ENCODE results near the gene DDX23. TPM values are rescaled to one million over a fixed set of nuclear protein-coding genes. Genes with fewer than 3 reads are reported as not detected.

The DDX23 gene
- total RNA-seq, 1 experiment from 2014 or later = 130 TPM

DNA sequence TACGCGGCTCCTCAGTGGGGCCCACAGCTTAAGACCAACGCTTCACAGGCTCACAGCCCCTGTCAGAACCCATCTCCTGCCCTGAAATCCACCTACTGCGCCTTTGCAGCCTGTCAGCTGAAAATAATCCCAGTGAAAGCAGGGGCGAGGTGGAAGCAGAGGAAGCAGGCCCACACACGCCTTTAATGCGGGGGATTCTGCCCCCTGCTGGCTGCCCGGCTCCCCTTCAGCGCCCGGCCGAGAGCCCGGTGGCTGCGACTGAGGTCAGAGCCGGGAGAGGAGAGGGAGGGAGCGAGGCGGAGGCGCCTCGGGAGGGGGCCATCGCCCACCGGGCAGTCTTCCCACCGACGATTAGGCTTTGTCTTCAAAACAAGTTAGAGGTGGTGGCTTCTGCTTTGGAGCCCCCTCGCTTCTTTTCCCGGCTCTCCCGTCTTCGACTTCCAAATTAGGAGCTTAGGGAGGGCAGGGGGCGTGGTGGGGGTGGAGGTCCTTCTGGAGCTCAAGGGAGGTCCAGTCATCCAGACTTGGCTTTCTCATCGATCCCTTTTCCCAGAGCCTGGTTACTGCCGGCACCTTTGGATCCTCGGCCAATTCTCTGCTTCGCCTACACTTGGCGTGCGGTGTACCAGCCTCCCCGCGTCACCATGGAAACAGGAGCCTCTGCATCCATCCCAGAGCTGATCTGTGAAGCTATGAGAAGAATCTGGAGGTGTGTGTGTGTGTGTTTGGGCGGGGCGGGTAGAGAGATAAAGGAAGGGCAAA lies 38.9 kb upstream of the DDX23 start:
- no peaks in the 10 kb centered on the region for H3K4me1 ChIP-seq (ENCODE audit: control insufficient read depth, insufficient read depth, low read length)
- DNase-seq (ENCODE audit: low read depth, low spot score) (peak; percentile 35), ATAC-seq (peak; percentile 99)
- ChIA-PET POLR2A (interaction anchor here (0.7 kb wide), 1 partner anchor 47 kb away, joined by 4 read pairs; no protein-coding TSS in a partner anchor), CTCF (interaction anchor here (0.5 to 3.6 kb wide), 10 partner anchors 9 to 93 kb away, joined by 3 to 55 read pairs (median 4); partner anchors contain the start of genes DDX23 and RND1)
- BruUV-seq (replicated peaks) = no TSS peak
- H3K4me3 ChIP-seq (ENCODE audit: low read depth in 2 of 2, low read length in 2 of 2) = peak overlapping the region; percentile 18 to 26; a peak in 2 of 4 replicates
- no peak for TF ChIP-seq TCF7L2 (IDR thresholded peaks at IDR 0.05; ENCODE audit: low read depth, low read length)
- TF ChIP-seq, protein P1, sequence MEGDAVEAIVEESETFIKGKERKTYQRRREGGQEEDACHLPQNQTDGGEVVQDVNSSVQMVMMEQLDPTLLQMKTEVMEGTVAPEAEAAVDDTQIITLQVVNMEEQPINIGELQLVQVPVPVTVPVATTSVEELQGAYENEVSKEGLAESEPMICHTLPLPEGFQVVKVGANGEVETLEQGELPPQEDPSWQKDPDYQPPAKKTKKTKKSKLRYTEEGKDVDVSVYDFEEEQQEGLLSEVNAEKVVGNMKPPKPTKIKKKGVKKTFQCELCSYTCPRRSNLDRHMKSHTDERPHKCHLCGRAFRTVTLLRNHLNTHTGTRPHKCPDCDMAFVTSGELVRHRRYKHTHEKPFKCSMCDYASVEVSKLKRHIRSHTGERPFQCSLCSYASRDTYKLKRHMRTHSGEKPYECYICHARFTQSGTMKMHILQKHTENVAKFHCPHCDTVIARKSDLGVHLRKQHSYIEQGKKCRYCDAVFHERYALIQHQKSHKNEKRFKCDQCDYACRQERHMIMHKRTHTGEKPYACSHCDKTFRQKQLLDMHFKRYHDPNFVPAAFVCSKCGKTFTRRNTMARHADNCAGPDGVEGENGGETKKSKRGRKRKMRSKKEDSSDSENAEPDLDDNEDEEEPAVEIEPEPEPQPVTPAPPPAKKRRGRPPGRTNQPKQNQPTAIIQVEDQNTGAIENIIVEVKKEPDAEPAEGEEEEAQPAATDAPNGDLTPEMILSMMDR (IDR thresholded peaks at IDR 0.05) = peak; percentile 97
- no peak overlapping the region for H3K27ac ChIP-seq (ENCODE audit: low read length)
- intact Hi-C loops (cut with micrococcal nuclease; ENCODE audit: unreplicated experiment) = loop anchor here (1.0 kb wide), 1 partner anchor 38 kb away; no protein-coding TSS in a partner anchor
- H3K36me3 ChIP-seq (ENCODE audit: control insufficient read depth, insufficient read depth, low read length) = no peaks in the 10 kb centered on the region
- peaks cover 4% of the 10 kb centered on the region for H3K27me3 ChIP-seq (ENCODE audit: control insufficient read depth, insufficient read depth, low read length)
- in situ Hi-C loops (cut with HindIII; ENCODE audit: low pct_unique_long_range_greater_than_20kb, low sequenced_read_pairs) = no loop called here
- H3K9me3 ChIP-seq (ENCODE audit: control insufficient read depth, insufficient read depth, low read depth, low read length) = no peaks in the 10 kb centered on the region

GRCh38 chr12:48889679-48890078 lies 37.7 kb upstream of the DDX23 start:
- ATAC-seq (no peak), DNase-seq (ENCODE audit: low read depth, low spot score) (no peak)
- CTCF ChIA-PET = interaction anchor here (0.7 to 3.6 kb wide), 5 partner anchors 8 to 98 kb away, joined by 3 to 55 read pairs (median 5); partner anchors contain the start of genes DDX23 and RND1
- peaks cover 4% of the 10 kb centered on the region for H3K27me3 ChIP-seq (ENCODE audit: control insufficient read depth, insufficient read depth, low read length)
- no peaks in the 10 kb centered on the region for H3K4me1 ChIP-seq (ENCODE audit: control insufficient read depth, insufficient read depth, low read length)
- intact Hi-C loops (cut with micrococcal nuclease; ENCODE audit: unreplicated experiment) (no loop called here), in situ Hi-C loops (cut with HindIII; ENCODE audit: low pct_unique_long_range_greater_than_20kb, low sequenced_read_pairs) (no loop called here)
- H3K4me3 ChIP-seq (ENCODE audit: low read depth in 2 of 2, low read length in 2 of 2) = no peak overlapping the region
- POLR2A ChIA-PET = interaction anchor here (0.6 kb wide), 1 partner anchor 40 kb away, joined by 6 read pairs; no protein-coding TSS in a partner anchor
- H3K36me3 ChIP-seq (ENCODE audit: control insufficient read depth, insufficient read depth, low read length) = no peaks in the 10 kb centered on the region
- TF ChIP-seq POLR2AphosphoS5 (IDR thresholded peaks at IDR 0.05; ENCODE audit: low read depth, low read length) = no peak
- no peak for TF ChIP-seq TCF7L2 (IDR thresholded peaks at IDR 0.05; ENCODE audit: low read depth, low read length)
- TF ChIP-seq, protein P1 (IDR thresholded peaks at IDR 0.05) = no peak
- TF ChIP-seq, protein P2, sequence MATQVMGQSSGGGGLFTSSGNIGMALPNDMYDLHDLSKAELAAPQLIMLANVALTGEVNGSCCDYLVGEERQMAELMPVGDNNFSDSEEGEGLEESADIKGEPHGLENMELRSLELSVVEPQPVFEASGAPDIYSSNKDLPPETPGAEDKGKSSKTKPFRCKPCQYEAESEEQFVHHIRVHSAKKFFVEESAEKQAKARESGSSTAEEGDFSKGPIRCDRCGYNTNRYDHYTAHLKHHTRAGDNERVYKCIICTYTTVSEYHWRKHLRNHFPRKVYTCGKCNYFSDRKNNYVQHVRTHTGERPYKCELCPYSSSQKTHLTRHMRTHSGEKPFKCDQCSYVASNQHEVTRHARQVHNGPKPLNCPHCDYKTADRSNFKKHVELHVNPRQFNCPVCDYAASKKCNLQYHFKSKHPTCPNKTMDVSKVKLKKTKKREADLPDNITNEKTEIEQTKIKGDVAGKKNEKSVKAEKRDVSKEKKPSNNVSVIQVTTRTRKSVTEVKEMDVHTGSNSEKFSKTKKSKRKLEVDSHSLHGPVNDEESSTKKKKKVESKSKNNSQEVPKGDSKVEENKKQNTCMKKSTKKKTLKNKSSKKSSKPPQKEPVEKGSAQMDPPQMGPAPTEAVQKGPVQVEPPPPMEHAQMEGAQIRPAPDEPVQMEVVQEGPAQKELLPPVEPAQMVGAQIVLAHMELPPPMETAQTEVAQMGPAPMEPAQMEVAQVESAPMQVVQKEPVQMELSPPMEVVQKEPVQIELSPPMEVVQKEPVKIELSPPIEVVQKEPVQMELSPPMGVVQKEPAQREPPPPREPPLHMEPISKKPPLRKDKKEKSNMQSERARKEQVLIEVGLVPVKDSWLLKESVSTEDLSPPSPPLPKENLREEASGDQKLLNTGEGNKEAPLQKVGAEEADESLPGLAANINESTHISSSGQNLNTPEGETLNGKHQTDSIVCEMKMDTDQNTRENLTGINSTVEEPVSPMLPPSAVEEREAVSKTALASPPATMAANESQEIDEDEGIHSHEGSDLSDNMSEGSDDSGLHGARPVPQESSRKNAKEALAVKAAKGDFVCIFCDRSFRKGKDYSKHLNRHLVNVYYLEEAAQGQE (IDR thresholded peaks at IDR 0.05; ENCODE audit: insufficient read depth in 1 of 2, low read depth in 2 of 2, low read length in 1 of 2) = no peak
- no peak for TF ChIP-seq SIN3A (IDR thresholded peaks at IDR 0.05; ENCODE audit: borderline replicate concordance, insufficient read depth, low read depth, low read length)
- H3K27ac ChIP-seq (ENCODE audit: low read length) = no peak overlapping the region
- H3K9me3 ChIP-seq (ENCODE audit: control insufficient read depth, insufficient read depth, low read depth, low read length) = no peaks in the 10 kb centered on the region
- no TSS peak for BruUV-seq (replicated peaks)
